Posterior cingulate gyrus (tissue), 11 donors: Measurements from ENCODE around the gene PIK3C2B.

Experiments
- DNase-seq, 10 donors: peaks; one replicate each; pipeline versions ENCODE4 v3.0.0 to v3.0.0-alpha.2; 2020 to 2021; ENCODE audit warnings: mixed read lengths in 3 of 10
- intact Hi-C: fragments of 100-400 bp; cut with DNase I; formaldehyde crosslinking; loops from one replicate; pipeline ENCODE4 v1.15.1; 2023

PIK3C2B gene

DNA sequence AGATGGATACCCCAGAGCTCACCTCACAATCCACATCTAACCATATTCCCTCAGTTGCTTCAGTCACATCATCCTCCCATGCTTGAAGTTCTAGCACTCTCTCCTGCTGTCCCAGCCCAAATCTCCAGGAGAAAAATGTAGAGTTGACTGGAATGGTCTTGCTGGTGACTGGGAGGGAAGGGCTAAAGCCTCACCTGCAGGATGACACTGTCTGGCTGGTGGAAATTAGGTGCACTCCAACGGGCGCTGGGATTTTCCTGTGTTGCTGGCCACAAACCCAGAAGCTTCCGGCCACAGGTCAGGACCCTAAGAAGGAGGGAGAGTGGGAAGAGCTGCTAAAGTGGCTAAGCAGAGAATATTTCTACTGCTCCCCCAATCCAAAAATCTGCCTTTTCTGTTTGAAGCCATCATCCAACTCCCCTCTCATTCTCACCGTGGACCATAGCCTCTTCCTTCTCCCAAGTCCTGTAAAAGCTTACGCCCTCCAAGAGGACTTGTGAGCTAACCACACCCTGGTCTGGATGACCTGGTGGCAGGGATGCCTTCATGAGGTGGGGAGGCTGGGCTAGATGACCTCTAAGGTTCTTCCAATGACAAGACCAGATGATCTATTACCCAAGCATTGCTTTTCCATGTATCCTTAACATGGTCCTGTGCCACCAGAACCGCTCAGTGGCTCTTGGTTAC lies 45.5 kb downstream of the PIK3C2B start:
- intact Hi-C loops, result no loop called here

DNA sequence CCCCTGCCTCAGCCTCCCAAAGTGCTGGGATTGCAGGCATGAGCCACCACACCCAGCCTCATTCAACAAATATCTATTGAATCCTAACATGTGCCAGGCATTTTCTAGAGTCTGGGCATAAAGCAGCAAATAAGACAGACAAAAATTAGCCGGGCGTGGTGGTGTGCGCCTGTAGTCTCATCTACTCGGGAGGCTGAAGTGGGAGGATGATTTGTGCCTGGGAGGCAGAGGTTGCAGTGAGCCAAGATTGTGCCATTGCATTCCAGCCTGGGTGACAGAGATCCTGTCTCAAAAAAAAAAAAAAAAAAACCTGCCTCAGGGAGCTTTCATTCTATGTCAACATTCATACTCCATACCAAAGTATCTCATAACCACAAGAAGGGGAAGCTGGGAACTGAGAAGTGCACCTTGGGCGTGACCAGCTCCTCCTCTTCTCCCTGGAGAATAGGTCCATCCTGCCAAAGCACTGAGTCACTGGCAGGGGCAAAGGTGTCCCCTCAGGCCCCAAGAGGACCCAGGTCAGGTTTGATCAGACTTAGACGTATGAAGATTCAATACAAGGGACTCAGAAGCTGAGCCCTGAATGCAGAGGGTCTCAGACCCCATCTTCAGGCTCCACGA lies 46.2 kb downstream of the PIK3C2B start:
- no peak for DNase-seq
- intact Hi-C loops, result no loop called here

More for the DNA sequence above, 45.5 kb downstream of the PIK3C2B start:
- DNase-seq, result no peak

DNA sequence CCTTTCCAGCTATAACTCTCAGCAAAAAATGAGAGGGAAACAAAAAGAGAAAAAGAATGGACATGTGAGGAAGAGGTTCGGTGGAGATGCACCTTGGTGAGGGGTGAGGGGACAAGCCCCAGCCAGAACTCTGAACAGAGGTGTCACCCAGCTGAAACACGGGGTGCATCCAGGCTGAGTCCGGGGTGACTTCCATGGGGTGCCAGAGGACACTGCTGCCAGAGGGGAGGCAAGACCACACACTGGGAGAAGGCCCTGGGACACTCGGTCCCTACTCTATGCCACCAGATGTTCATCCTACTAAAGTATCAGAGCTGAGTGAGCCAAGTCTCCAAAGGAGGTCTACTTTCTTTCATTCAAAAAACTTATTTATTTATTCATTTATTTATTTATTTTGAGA lies 46.9 kb downstream of the PIK3C2B start:
- intact Hi-C loops, result no loop called here
- DNase-seq, result no peak

DNA sequence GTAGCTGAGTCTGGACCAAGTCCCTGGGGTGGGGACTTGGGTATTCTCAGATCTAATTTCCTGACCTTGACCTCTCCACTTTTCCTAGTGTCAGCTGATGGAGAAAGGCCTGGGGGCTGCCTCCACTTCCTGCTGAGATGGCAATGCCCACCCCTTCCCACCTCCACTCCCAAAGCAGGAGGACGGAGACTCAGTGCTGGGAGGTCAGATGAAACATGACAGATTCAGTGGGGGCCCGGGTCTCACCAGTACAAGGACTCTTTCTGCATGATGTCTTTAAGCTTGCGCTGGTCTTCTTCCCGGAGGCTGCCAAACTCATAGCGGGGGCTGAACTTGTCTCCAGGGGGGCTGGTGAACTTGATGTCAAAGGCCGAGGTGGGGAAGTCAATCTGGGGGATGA lies 47.4 kb downstream of the PIK3C2B start:
- no peak for DNase-seq
- intact Hi-C loops, result no loop called here

DNA sequence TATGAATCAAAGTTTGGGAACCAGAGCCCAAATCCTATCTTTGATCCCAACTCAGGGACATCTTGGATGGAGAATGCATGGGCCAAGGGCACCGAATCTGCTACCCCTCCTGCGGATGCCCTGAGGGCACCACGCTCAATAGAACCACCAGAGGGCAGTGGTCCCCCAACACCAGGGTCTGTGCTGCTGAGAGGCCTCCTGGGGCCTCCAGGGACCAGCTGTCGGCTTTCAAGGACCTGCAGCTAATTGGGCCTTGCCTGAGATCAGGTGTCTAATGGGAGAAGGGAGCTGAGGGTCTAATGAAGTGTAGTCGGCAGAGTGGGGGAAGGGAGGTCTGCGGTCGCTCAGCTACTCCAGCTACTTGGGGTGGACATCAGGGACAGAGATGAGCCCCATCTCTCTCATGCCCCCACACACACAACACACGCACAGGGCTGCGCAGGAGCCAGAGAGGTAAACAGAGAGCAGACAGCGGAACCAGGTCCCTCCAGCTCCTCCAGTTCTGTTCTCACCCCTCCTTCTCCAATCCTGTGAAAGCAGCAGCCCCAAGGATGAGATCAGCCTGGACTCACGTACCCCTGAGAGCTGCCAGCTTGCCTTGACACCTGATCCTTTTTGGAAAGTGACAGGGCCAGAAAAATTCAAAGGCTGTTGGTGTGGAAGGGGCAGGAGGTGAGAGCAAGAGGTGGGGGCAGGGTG lies 48.0 kb downstream of the PIK3C2B start:
- peak; percentile 51 to 96 (median 77) for DNase-seq

DNA sequence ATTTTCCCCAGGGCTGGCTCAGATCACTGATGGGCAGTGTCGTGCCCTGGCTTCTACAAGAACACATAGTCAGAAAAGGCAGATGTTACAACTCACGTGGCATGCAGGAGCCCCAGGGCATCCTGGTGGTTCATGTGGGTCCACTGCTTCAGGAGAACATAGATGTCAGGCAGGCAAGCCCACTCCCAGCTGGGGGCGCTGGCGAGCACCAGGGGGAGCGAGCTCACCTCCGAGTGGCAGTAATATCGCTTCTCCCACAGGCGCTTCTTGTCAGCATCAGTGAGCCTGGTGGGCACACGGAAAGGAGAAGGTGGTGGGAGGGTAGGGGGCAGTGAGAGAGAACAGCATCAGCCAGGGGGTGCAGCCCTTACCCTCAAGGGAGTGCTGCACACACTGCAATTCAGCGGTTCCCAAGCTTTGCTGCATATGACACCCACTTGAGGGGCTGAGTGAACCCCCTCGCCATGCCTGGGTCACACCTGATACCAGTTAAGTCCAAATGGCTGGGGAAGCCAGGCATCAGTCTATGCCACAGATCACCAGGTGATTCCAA lies 48.7 kb downstream of the PIK3C2B start:
- intact Hi-C loops, result loop anchor here (1.0 kb wide), 1 partner anchor 57 kb away; no protein-coding TSS in a partner anchor
- DNase-seq, result peak in 3 of 10 donors; percentile 47 to 74 (median 51)

More for the DNA sequence above, 48.0 kb downstream of the PIK3C2B start:
- intact Hi-C loops, result loop anchor here (1.0 kb wide), 1 partner anchor 57 kb away; no protein-coding TSS in a partner anchor
